Skeletal muscle tissue (tissue), 4 donors: Measurements from ENCODE around the gene CD300LD. TPM values are rescaled to one million over a fixed set of nuclear protein-coding genes. Genes with fewer than 3 reads are reported as not detected.

Experiments
- H3K27ac ChIP-seq: one replicate; pipeline ENCODE4 v1.7.0; 2013; ENCODE audit warnings: mild to moderate bottlenecking, low read depth, low read length, inconsistent platforms
- H3K27me3 ChIP-seq, 3 donors: one replicate each; pipeline ENCODE4 v1.7.0; 2013; ENCODE audit warnings: low read length in 3 of 3; ENCODE audit not compliant: control insufficient read depth in 3 of 3, insufficient read depth in 3 of 3
- H3K36me3 ChIP-seq, 3 donors: one replicate each; pipeline ENCODE4 v1.7.0; 2013; ENCODE audit warnings: low read length in 3 of 3; ENCODE audit not compliant: control insufficient read depth in 3 of 3, insufficient read depth in 3 of 3
- H3K4me1 ChIP-seq, 3 donors: one replicate each; pipeline ENCODE4 v1.7.0; 2013; ENCODE audit warnings: low read length in 3 of 3, mild to moderate bottlenecking in 3 of 3; ENCODE audit not compliant: control insufficient read depth in 3 of 3, insufficient read depth in 3 of 3
- H3K4me3 ChIP-seq, 3 donors: one replicate each; pipeline ENCODE4 v1.7.0; 2013; ENCODE audit warnings: low read length in 3 of 3
- H3K9ac ChIP-seq, 3 donors: one replicate each; pipeline ENCODE4 v1.7.0; 2013; ENCODE audit warnings: low read length in 3 of 3, mild to moderate bottlenecking in 3 of 3, moderate library complexity in 2 of 3, low read depth in 1 of 3
- H3K9me3 ChIP-seq, 3 donors: one replicate each; pipeline ENCODE4 v1.7.0; 2013; ENCODE audit warnings: low read length in 3 of 3; ENCODE audit not compliant: control insufficient read depth in 3 of 3
- total RNA-seq: library from RNA; depleted of rRNA; stranded (reverse); fragments of >200 nt; gene quantifications from one replicate; pipeline ENCODE4 v1.2.3, GENCODE V29; 2014
- donor health status: Osteomylitis.

CD300LD gene
- total RNA-seq, 1 donor from 2014 or later, result not detected

DNA sequence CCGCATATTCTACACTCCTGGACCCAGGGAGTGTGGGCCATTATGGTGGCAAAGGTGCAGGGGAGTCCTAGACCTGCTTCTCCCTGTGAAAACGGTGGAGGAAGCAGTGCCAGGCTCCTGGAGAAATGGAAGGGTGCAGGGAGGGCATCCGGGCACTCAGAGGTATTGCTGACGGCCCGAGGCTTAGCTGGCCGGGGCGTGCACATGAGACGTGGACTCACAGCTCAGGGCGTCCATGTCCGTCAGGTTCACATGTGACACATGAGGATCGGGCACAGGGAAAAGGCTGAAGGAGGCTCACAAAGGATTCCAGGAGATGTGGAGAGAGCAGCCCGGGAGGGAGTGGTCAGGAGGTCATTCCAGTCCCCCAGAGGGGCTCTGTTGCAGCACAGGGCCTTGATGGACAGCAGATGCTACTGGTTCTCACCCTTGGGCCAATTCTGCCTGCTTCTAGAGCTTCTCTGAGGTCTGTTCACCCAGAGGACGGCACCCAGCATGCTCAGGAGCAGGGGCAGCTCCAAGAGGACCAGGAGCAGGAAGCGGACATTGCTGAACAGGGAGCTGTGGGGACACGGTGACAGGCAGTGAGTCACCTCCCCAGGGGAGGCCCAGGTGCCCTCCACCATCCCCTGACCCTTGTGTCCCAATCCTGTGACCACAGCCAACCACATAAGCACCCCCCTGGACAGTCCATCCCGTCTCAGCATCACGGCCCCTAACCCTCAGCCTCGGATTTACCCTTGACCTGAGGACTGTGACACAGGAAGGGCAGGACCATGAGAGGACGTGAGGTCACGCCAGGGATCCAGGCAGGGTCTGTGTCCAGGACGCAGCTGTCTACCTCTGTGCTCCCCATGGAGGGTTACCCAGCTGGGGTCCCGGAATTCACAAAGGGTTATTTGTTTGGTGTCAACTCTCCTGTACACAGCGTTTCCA lies 50.6 kb downstream of the CD300LD start:
- H3K27me3 ChIP-seq, result peaks cover 0 to 9% (median 7%) of the 10 kb centered on the region in 3 donors
- H3K27ac ChIP-seq, result no peak overlapping the region
- H3K4me1 ChIP-seq, result no peaks in the 10 kb centered on the region
- H3K4me3 ChIP-seq, result no peak overlapping the region
- no peak overlapping the region for H3K9ac ChIP-seq
- H3K36me3 ChIP-seq, result no peaks in the 10 kb centered on the region
- no peaks in the 10 kb centered on the region for H3K9me3 ChIP-seq

- peaks cover 0 to 9% (median 7%) of the 10 kb centered on the region in 3 donors for H3K27me3 ChIP-seq
- no peaks in the 10 kb centered on the region for H3K36me3 ChIP-seq
- H3K9ac ChIP-seq, result no peak overlapping the region
- no peaks in the 10 kb centered on the region for H3K9me3 ChIP-seq
- no peaks in the 10 kb centered on the region for H3K4me1 ChIP-seq
- no peak overlapping the region for H3K27ac ChIP-seq
- H3K4me3 ChIP-seq, result no peak overlapping the region
Observed at GRCh38 chr17:74539281-74539820, 52.7 kb downstream of the CD300LD start.

- Histone ChIP-seq H3K4me1 (peaks cover 0 to 6% (median 0%) of the 10 kb centered on the region in 3 donors), H3K9me3 (no peaks in the 10 kb centered on the region), H3K9ac (no peak overlapping the region), H3K27ac (no peak overlapping the region), H3K36me3 (no peaks in the 10 kb centered on the region), H3K27me3 (peaks cover 0 to 9% (median 3%) of the 10 kb centered on the region in 3 donors), H3K4me3 (no peak overlapping the region)
Observed at GRCh38 chr17:74536890-74537289, 55.2 kb downstream of the CD300LD start.

DNA sequence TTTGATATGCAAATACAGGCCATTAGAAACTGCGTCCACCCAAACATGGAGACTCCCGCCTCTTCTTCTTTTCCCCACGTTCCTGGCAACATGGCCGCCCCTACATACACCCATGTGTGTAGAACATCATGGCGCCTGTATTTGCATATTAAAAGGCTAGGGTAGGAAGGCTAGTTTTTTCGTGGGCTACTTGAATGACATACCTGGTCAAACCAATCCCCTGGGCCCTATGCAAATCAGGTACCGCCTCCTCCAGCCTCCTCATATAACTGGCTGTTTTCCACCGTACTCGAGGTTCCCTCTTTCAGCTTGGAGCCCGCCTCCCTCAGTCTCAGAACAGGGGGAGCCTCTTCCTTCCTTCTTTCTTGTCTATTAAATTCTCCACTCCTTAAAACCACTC lies 60.0 kb downstream of the CD300LD start:
- Histone ChIP-seq H3K36me3 (no peaks in the 10 kb centered on the region), H3K27me3 (no peaks in the 10 kb centered on the region), H3K9ac (no peak overlapping the region), H3K4me3 (no peak overlapping the region), H3K9me3 (no peaks in the 10 kb centered on the region), H3K4me1 (peaks cover 0 to 6% (median 0%) of the 10 kb centered on the region in 3 donors), H3K27ac (no peak overlapping the region)

DNA sequence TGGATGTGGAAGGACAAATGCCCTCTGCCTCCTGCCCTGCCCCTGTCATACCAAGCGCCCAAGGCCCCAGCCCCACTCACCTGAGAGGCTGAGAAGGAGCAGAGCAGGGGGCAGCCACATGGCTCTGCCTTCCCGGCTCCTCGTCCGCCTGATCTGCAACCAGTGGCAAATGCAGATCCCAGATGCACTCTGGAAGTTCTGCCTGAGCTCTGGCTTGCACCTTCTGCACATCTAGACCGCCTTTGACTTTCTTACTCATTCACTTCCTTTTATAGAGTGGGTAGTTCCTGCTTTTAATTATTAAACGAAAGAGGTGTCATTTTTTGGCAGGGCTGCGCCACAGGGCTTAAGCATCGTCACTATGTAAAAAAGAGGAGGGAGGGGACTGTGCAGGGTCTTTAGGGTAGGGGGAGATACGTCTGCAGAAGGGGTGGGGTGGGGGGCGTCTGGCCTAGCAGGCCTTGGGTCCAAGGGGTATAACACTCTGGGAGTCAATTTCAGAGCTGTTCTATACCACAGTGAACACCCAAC lies 60.8 kb downstream of the CD300LD start, which contains the start of gene CD300LB:
Gene CD300LB, minus strand, starts transcription at position 245 of the 531 bp plus-strand sequence. Its CDS starts 125 bp downstream, at position 120.
- Histone ChIP-seq H3K9me3 (no peaks in the 10 kb centered on the region), H3K36me3 (no peaks in the 10 kb centered on the region), H3K4me1 (peaks cover 0 to 6% (median 0%) of the 10 kb centered on the region in 3 donors), H3K9ac (no peak within 1 kb of the TSS), H3K4me3 (no peak within 1 kb of the TSS), H3K27me3 (no peaks in the 10 kb centered on the region), H3K27ac (no peak within 1 kb of the TSS)

GRCh38 chr17:74530831-74531150 lies 61.3 kb downstream of the CD300LD start:
- Histone ChIP-seq H3K36me3 (no peaks in the 10 kb centered on the region), H3K9me3 (no peaks in the 10 kb centered on the region), H3K9ac (no peak overlapping the region), H3K27me3 (no peaks in the 10 kb centered on the region), H3K4me3 (no peak overlapping the region), H3K4me1 (peaks cover 0 to 6% (median 0%) of the 10 kb centered on the region in 3 donors), H3K27ac (no peak overlapping the region)

Other genes with a start within 250 kb of the CD300LD start
- gene BTBD17, start 230.4 kb downstream of the CD300LD start, total RNA-seq, result not detected
- not detected for gene GPR142, start 224.8 kb downstream of the CD300LD start, total RNA-seq
- 44.4 TPM for gene GPRC5C, start 160.2 kb downstream of the CD300LD start, total RNA-seq
- gene CD300A, start 125.6 kb downstream of the CD300LD start, total RNA-seq, result 1.0 TPM
- not detected for gene CD300LB, start 60.8 kb downstream of the CD300LD start, total RNA-seq
- under 0.01 TPM for gene CD300C, start 46.2 kb downstream of the CD300LD start, total RNA-seq
- gene CD300H, start 24.8 kb downstream of the CD300LD start, total RNA-seq, result not detected
- gene CD300E, start 31.5 kb upstream of the CD300LD start, total RNA-seq, result 0.52 TPM
- gene CD300LF, start 120.6 kb upstream of the CD300LD start, total RNA-seq, result 0.52 TPM
- gene RAB37, start 145.0 kb upstream of the CD300LD start, total RNA-seq, result 1.0 TPM
- gene NHERF1, start 156.3 kb upstream of the CD300LD start, total RNA-seq, result 5.2 TPM
- gene NAT9, start 184.1 kb upstream of the CD300LD start, total RNA-seq, result 17.7 TPM